HCT116 (cell line): ENCODE measurements around the gene NFIC. TPM values are rescaled to one million over a fixed set of nuclear protein-coding genes. Genes with fewer than 3 reads are reported as not detected.

ENCODE experiments used
- ATAC-seq: fragments of 200-7000 bp; cut with Tn5 transposase; 2 replicates; pipeline ENCODE4 v1.9.1; 2020; ENCODE audit warnings: mild to moderate bottlenecking, moderate library complexity
- BruUV-seq: library from RNA; stranded (reverse); fragments of 400-500 nt; replicated peaks from 2 replicates; lab custom pipeline; 2021; lab: Mats Ljungman, UMichigan
- CTCF ChIA-PET: fragments of 300-600 bp; sonication (Branson Sonifier 250); formaldehyde crosslinking; loops from one replicate; lab custom pipeline; 2021; ENCODE audit warnings: antibody characterized with exemption; lab: Charles Lee
- POLR2A ChIA-PET: fragments of 300-600, 350-600 bp; sonication (Branson Sonifier 250); formaldehyde crosslinking; loops from one replicate; lab custom pipeline; 2021; ENCODE audit warnings: antibody characterized with exemption; lab: Charles Lee
- RAD21 ChIA-PET, 2 experiments: fragments of 300-600 bp; sonication (Branson Sonifier 250); formaldehyde crosslinking; loops; one replicate each; lab custom pipeline; 2023; ENCODE audit warnings: low total read pairs in 2 of 2; ENCODE audit not compliant: uncharacterized antibody in 2 of 2, unreplicated experiment in 2 of 2, low non-redundant PET in 1 of 2; lab: Charles Lee
- DNase-seq: peaks from one replicate; pipeline ENCODE4 v3.0.0-alpha.2; 2010; ENCODE audit warnings: low read depth, low spot score
- H2AFZ ChIP-seq: fragments of 200-600 bp; shearing (Covaris generic), sonication (generic); 2 replicates; pipeline ENCODE4 v1.6.1; 2017; ENCODE audit warnings: low read depth, mixed run types, mixed read lengths, antibody characterized with exemption, low read length; ENCODE audit not compliant: poor library complexity, severe bottlenecking
- H3K27ac ChIP-seq: 2 replicates; pipeline ENCODE4 v1.5.1; 2012; ENCODE audit warnings: low read depth, low read length
- H3K27me3 ChIP-seq: fragments of 200-600 bp; sonication (generic); 2 replicates; pipeline ENCODE4 v1.6.1; 2016; ENCODE audit warnings: mixed run types, low read length, mixed read lengths; ENCODE audit not compliant: insufficient read depth
- H3K36me3 ChIP-seq, 2 experiments: fragments of 200-500 bp in 1 of 2; fragments of 200-600 bp in 1 of 2; sonication (Bioruptor generic) in 1 of 2; sonication (generic) in 1 of 2; 2 replicates each; pipeline versions ENCODE4 v1.5.1 to v1.6.1; 2014 to 2016; ENCODE audit warnings: low read length in 2 of 2, inconsistent platforms in 1 of 2, mixed read lengths in 1 of 2, mixed run types in 1 of 2; ENCODE audit not compliant: insufficient read depth in 2 of 2, control insufficient read depth in 1 of 2
- H3K4me1 ChIP-seq, 2 experiments: fragments of 200-600 bp in 1 of 2; sonication (generic) in 1 of 2; 2 replicates each; pipeline versions ENCODE4 v1.5.1 to v1.6.1; 2012 to 2017; ENCODE audit warnings: low read length in 2 of 2, inconsistent platforms in 1 of 2, mild to moderate bottlenecking in 1 of 2, mixed read lengths in 1 of 2, mixed run types in 1 of 2, moderate library complexity in 1 of 2; ENCODE audit not compliant: insufficient read depth in 2 of 2, control insufficient read depth in 1 of 2
- H3K4me2 ChIP-seq: fragments of 200-600 bp; sonication (generic); 2 replicates; pipeline ENCODE4 v1.6.1; 2017; ENCODE audit warnings: mixed run types, low read length, mixed read lengths
- H3K4me3 ChIP-seq, 2 experiments: fragments of 200-600 bp in 1 of 2; sonication (generic) in 1 of 2; replicated peaks in 1 of 2; 2 replicates each; pipeline ENCODE4 v1.5.1; 2011 to 2016; ENCODE audit warnings: low read length in 2 of 2, control low read depth in 1 of 2, low read depth in 1 of 2, mild to moderate bottlenecking in 1 of 2, mixed read lengths in 1 of 2, mixed run types in 1 of 2
- H3K79me2 ChIP-seq: fragments of 200-600 bp; sonication (generic); 2 replicates; pipeline ENCODE4 v1.6.1; 2017; ENCODE audit warnings: mild to moderate bottlenecking, mixed run types, low read length, moderate library complexity, mixed read lengths; ENCODE audit not compliant: insufficient read depth
- H3K9ac ChIP-seq: fragments of 200-600 bp; sonication (generic); 2 replicates; pipeline ENCODE4 v1.6.1; 2016; ENCODE audit warnings: low read length, mixed read lengths
- H3K9me2 ChIP-seq: fragments of 200-600 bp; sonication (generic), shearing (Covaris generic); 2 replicates; pipeline ENCODE4 v1.6.1; 2017; ENCODE audit warnings: mixed run types, mild to moderate bottlenecking, moderate library complexity; ENCODE audit not compliant: insufficient read depth
- H3K9me3 ChIP-seq, 2 experiments: fragments of 200-500 bp in 1 of 2; fragments of 200-600 bp in 1 of 2; sonication (Bioruptor generic) in 1 of 2; sonication (generic) in 1 of 2; 2 replicates each; pipeline ENCODE4 v1.6.1; 2014 to 2017; ENCODE audit warnings: low read length in 2 of 2, mixed read lengths in 2 of 2, inconsistent platforms in 1 of 2, low read depth in 1 of 2, mild to moderate bottlenecking in 1 of 2, mixed run types in 1 of 2, moderate library complexity in 1 of 2; ENCODE audit not compliant: control insufficient read depth in 1 of 2, insufficient read depth in 1 of 2
- H4K20me1 ChIP-seq: fragments of 200-600 bp; sonication (generic), shearing (Covaris generic); 2 replicates; pipeline ENCODE4 v1.6.1; 2017; ENCODE audit warnings: mixed run types, mild to moderate bottlenecking, moderate library complexity; ENCODE audit not compliant: insufficient read depth
- EGR1 ChIP-seq: IDR thresholded peaks from 2 replicates; pipeline ENCODE4 v1.6.1; 2012; ENCODE audit warnings: low read depth
- EZH2phosphoT487 ChIP-seq: fragments of 200-600 bp; IDR thresholded peaks from 2 replicates; pipeline ENCODE4 v1.6.1; 2018; ENCODE audit warnings: antibody characterized with exemption, borderline replicate concordance
- FOSL1 ChIP-seq: IDR thresholded peaks from 2 replicates; pipeline ENCODE4 v1.6.1; 2012; ENCODE audit warnings: low read depth
- POLR2AphosphoS5 ChIP-seq: IDR thresholded peaks from 2 replicates; pipeline ENCODE4 v1.6.1; 2011; ENCODE audit warnings: mild to moderate bottlenecking, low read depth, low read length, moderate library complexity
- SRF ChIP-seq: IDR thresholded peaks from 2 replicates; pipeline ENCODE4 v1.6.1; 2012; ENCODE audit warnings: low read depth
- ZFX ChIP-seq: fragments of 450-650 bp; IDR thresholded peaks from 2 replicates; pipeline ENCODE4 v1.6.1; 2017
- ZNF274 ChIP-seq: fragments of 200-500 bp; sonication (Bioruptor generic); IDR thresholded peaks from 2 replicates; pipeline ENCODE4 v1.6.1; 2014; ENCODE audit warnings: mild to moderate bottlenecking, low read depth, low read length, inconsistent platforms
- intact Hi-C: fragments of 100-400 bp; cut with micrococcal nuclease; formaldehyde crosslinking; loops from 2 replicates; pipeline ENCODE4 v1.10.0; 2022
- total RNA-seq: library from RNA; stranded (reverse); gene quantifications from one replicate; pipeline ENCODE4 v1.2.1, GENCODE V29; 2021; ENCODE audit not compliant: unreplicated experiment

Gene NFIC
- total RNA-seq, 1 experiment from 2014 or later: 116 TPM

DNA sequence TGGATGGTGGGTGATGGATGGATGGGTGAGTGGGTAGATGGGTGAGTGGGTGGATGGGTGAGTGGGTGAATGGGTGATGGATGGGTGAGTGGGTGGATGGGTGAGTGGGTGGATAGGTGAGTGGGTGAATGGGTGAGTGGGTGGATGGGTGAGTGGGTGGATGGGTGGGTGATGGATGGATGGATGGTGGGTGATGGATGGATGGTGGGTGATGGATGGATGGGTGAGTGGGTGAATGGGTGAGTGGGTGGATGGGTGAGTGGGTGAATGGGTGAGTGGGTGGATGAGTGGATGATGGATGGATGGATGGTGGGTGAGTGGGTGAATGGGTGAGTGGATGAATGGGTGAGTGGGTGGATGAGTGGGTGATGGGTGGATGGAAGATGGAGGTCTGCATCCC is 111.1 kb downstream of the NFIC start:
- no peak overlapping the region for H3K27ac ChIP-seq
- intact Hi-C loops: no loop called here
- TF ChIP-seq ZNF274 (no peak), FOSL1 (no peak), EGR1 (no peak), ZFX (no peak), EZH2phosphoT487 (no peak)
- TF ChIP-seq, all 23 proteins: peak for 0
- Histone ChIP-seq H3K9me2 (no peaks in the 10 kb centered on the region), H3K4me1 (peaks cover 0 to 7% of the 10 kb centered on the region in 2 experiments; a peak in 2 of 4 replicates), H3K9me3 (no peaks in the 10 kb centered on the region), H3K27me3 (peaks cover 9% of the 10 kb centered on the region; the same call in 1 of the 2 replicates), H4K20me1 (no peaks in the 10 kb centered on the region), H3K79me2 (no peaks in the 10 kb centered on the region), H2AFZ (no peak overlapping the region), H3K9ac (no peak overlapping the region), H3K4me3 (no peak overlapping the region), H3K36me3 (no peaks in the 10 kb centered on the region), H3K4me2 (no peak overlapping the region)
- ChIA-PET RAD21 (no interaction called here), CTCF (no interaction called here), POLR2A (no interaction called here)
- no peak for DNase-seq
- no TSS peak for BruUV-seq
- no peak for ATAC-seq

DNA sequence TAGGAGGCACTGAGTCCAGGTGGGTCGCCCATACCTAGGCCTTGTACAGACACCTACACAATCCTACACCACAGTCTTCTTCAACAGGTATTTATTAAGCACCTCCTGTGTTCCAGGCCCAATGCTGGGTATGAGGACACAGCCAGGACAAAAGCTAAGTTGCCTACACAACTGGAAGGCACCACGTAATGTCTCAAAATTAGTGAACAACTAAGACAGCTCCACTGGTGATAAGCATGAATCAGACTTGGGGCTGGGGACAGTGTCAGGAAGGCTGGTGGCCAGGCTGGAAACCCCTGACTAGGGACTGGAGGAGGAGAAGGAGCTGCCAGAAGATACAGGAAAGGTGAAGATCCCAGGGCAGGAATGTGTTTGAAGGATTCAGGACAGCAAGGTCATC is 111.6 kb downstream of the NFIC start:
- no TSS peak for BruUV-seq
- Histone ChIP-seq H2AFZ (no peak overlapping the region), H3K4me3 (no peak overlapping the region), H4K20me1 (no peaks in the 10 kb centered on the region), H3K27ac (no peak overlapping the region), H3K4me1 (peaks cover 0 to 7% of the 10 kb centered on the region in 2 experiments; a peak in 2 of 4 replicates), H3K9me3 (no peaks in the 10 kb centered on the region), H3K4me2 (no peak overlapping the region), H3K36me3 (no peaks in the 10 kb centered on the region), H3K9me2 (no peaks in the 10 kb centered on the region), H3K9ac (no peak overlapping the region), H3K79me2 (no peaks in the 10 kb centered on the region), H3K27me3 (peaks cover 9% of the 10 kb centered on the region; the same call in 1 of the 2 replicates)
- TF ChIP-seq SRF (no peak), POLR2AphosphoS5 (no peak)
- intact Hi-C loops: no loop called here
- POLR2A ChIA-PET: no interaction called here
- CTCF ChIA-PET: no interaction called here
- ATAC-seq: no peak
- no peak for DNase-seq
- RAD21 ChIA-PET: no interaction called here
